Hepatic stellate cell (primary cell): ENCODE measurements around the gene CAPN2.
"Not testable (repeated sequence)": the region's sequence is repeated elsewhere in the genome, so short reads cannot be mapped to it uniquely, and the experiment has no call there.

Experiments
- DNase-seq: peaks from one replicate; pipeline ENCODE4 v3.0.0; 2011; ENCODE audit warnings: low spot score

Gene CAPN2

GRCh38 chr1:223792046-223792445 is 79.7 kb downstream of the CAPN2 start:
- no peak for DNase-seq

- DNase-seq = no peak
These were observed 81.4 kb downstream of the CAPN2 start for GRCh38 chr1:223793716-223794115.

- DNase-seq = no peak
These were observed 82.0 kb downstream of the CAPN2 start for GRCh38 chr1:223794136-223794880.

GRCh38 chr1:223796210-223796609 is 83.9 kb downstream of the CAPN2 start:
- no peak for DNase-seq

- DNase-seq = no peak
These were observed 89.7 kb downstream of the CAPN2 start for GRCh38 chr1:223802032-223802431.

GRCh38 chr1:223802602-223803001 is 90.3 kb downstream of the CAPN2 start:
- no peak for DNase-seq

GRCh38 chr1:223803211-223803610 is 90.9 kb downstream of the CAPN2 start:
- no peak for DNase-seq

- not testable (repeated sequence) for DNase-seq
These were observed 97.6 kb downstream of the CAPN2 start for GRCh38 chr1:223809905-223810304.

GRCh38 chr1:223810586-223810985 is 98.2 kb downstream of the CAPN2 start:
- no peak for DNase-seq

GRCh38 chr1:223811634-223812101 is 99.3 kb downstream of the CAPN2 start:
- no peak for DNase-seq

- DNase-seq = no peak
These were observed 101.3 kb downstream of the CAPN2 start for GRCh38 chr1:223813645-223814044.

- no peak for DNase-seq
These were observed 102.9 kb downstream of the CAPN2 start for GRCh38 chr1:223815020-223815853.

- DNase-seq = no peak
These were observed 103.5 kb downstream of the CAPN2 start for GRCh38 chr1:223815865-223816264.

- DNase-seq = not testable (repeated sequence)
These were observed 104.9 kb downstream of the CAPN2 start for GRCh38 chr1:223817265-223817664.

GRCh38 chr1:223819730-223820514 is 107.6 kb downstream of the CAPN2 start:
- no peak for DNase-seq

- DNase-seq = no peak
These were observed 108.1 kb downstream of the CAPN2 start for GRCh38 chr1:223820515-223820858.

GRCh38 chr1:223820971-223821370 is 108.6 kb downstream of the CAPN2 start:
- no peak for DNase-seq

- no peak for DNase-seq
These were observed 111.9 kb downstream of the CAPN2 start for GRCh38 chr1:223824287-223824686.

- DNase-seq = no peak
These were observed 112.4 kb downstream of the CAPN2 start for GRCh38 chr1:223824712-223825111.
